Nephron progenitor cell (in vitro differentiated cells): ENCODE data around the gene PRKCA.

Experiments used
- DNase-seq: peaks from one replicate; pipeline ENCODE4 v3.0.0; 2021
- H3K27ac Mint-ChIP-seq: 2 replicates; pipeline ENCODE4 v1.8.0; 2021; ENCODE audit warnings: mild to moderate bottlenecking, moderate library complexity, mixed read lengths
- H3K27me3 Mint-ChIP-seq: 2 replicates; pipeline ENCODE4 v1.8.0; 2021; ENCODE audit warnings: mild to moderate bottlenecking, low read depth, mixed read lengths; ENCODE audit not compliant: poor library complexity
- H3K36me3 Mint-ChIP-seq: 2 replicates; pipeline ENCODE4 v1.8.0; 2021; ENCODE audit warnings: low read depth, mixed read lengths
- H3K4me1 Mint-ChIP-seq: 2 replicates; pipeline ENCODE4 v1.8.0; 2021; ENCODE audit warnings: mixed read lengths
- H3K4me3 Mint-ChIP-seq: 2 replicates; pipeline ENCODE4 v1.8.0; 2021; ENCODE audit warnings: mild to moderate bottlenecking, moderate library complexity, mixed read lengths
- H3K9me3 Mint-ChIP-seq: 2 replicates; pipeline ENCODE4 v1.8.0; 2021; ENCODE audit warnings: mild to moderate bottlenecking, moderate library complexity, mixed read lengths
- TF ChIP-seq, protein P1 (sequence below): fragments of 200-600 bp; sonication (generic); IDR thresholded peaks from 2 replicates; pipeline ENCODE4 v1.5.0; 2021; ENCODE audit warnings: antibody characterized with exemption

PRKCA gene

DNA sequence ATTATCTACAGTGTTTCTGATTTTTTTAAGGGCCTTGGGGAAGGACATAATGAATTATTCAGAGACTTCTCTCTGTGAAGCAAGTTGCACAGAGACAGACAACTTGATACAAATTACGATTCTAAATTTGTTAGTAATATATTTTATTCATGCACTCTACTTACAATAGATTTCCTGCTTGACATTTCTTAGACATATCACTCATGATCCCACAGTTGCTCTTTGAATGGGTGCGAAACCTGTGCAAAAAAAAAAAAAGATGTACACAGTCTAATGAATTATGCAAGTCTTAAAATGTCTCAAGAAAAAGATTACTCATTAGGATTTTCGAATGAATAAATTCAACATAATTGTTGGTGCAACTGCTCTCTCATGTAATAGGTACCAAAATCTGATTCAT, 254.8 kb downstream of the PRKCA start:
- no peaks in the 10 kb centered on the region for H3K4me1 Mint-ChIP-seq
- no peak for DNase-seq

DNA sequence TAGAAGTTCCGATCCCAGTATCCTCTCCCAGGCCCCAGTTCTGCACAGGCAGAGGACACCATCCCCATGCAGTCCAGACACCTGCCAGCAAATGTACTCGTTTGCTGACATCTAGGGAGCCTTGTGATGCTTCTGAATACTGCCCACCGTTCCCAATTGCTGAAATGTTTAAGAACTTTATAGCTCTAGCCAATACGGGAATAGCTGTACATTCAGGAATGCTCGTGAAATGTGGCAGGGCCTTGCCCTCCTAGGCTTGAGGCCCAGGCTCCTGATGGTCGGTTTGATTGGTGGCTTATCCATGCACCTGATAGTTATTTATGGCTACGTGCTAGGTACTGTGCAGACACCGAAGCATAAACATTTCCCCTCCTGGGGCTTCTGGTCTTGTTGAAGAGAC, 255.5 kb downstream of the PRKCA start:
- TF ChIP-seq, protein P1, sequence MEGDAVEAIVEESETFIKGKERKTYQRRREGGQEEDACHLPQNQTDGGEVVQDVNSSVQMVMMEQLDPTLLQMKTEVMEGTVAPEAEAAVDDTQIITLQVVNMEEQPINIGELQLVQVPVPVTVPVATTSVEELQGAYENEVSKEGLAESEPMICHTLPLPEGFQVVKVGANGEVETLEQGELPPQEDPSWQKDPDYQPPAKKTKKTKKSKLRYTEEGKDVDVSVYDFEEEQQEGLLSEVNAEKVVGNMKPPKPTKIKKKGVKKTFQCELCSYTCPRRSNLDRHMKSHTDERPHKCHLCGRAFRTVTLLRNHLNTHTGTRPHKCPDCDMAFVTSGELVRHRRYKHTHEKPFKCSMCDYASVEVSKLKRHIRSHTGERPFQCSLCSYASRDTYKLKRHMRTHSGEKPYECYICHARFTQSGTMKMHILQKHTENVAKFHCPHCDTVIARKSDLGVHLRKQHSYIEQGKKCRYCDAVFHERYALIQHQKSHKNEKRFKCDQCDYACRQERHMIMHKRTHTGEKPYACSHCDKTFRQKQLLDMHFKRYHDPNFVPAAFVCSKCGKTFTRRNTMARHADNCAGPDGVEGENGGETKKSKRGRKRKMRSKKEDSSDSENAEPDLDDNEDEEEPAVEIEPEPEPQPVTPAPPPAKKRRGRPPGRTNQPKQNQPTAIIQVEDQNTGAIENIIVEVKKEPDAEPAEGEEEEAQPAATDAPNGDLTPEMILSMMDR = no peak
- Mint-ChIP-seq H3K4me1 (no peaks in the 10 kb centered on the region), H3K27ac (no peak overlapping the region), H3K9me3 (peaks cover 19% of the 10 kb centered on the region), H3K27me3 (peaks cover 11% of the 10 kb centered on the region), H3K4me3 (no peak overlapping the region), H3K36me3 (peaks cover 19% of the 10 kb centered on the region)
- DNase-seq = no peak

More for the DNA sequence above, 254.8 kb downstream of the PRKCA start:
- TF ChIP-seq, protein P1 = no peak
- Mint-ChIP-seq H3K4me3 (no peak overlapping the region), H3K36me3 (peaks cover 23% of the 10 kb centered on the region), H3K27ac (no peak overlapping the region), H3K27me3 (peaks cover 11% of the 10 kb centered on the region), H3K9me3 (peaks cover 19% of the 10 kb centered on the region)

DNA sequence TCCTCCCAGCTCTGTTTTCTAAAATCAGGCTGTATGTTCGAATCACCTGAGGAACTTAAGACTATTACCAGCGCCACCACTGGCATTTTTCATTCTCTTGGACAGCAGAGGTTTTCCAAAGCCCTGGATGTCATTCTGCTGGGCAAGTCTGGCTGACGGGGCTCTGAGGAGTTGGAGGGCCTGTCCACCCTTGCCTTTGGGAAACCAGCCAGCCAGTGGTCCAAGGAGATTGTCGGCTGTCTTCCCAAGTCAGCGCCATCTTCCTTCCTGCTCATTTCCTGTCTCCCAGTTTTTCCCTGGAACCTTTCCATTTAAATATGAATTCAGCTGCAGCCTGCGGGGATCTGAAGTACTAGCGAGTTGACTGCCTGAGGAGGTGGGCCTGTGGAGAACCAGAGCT, 258.3 kb downstream of the PRKCA start:
- H3K36me3 Mint-ChIP-seq = peaks cover 10% of the 10 kb centered on the region
- peaks cover 8% of the 10 kb centered on the region for H3K4me1 Mint-ChIP-seq
- H3K9me3 Mint-ChIP-seq = peaks cover 11% of the 10 kb centered on the region
- no peak for DNase-seq
- H3K27ac Mint-ChIP-seq = no peak overlapping the region
- TF ChIP-seq, protein P1 = no peak
- no peak overlapping the region for H3K4me3 Mint-ChIP-seq
- H3K27me3 Mint-ChIP-seq = peaks cover 8% of the 10 kb centered on the region

DNA sequence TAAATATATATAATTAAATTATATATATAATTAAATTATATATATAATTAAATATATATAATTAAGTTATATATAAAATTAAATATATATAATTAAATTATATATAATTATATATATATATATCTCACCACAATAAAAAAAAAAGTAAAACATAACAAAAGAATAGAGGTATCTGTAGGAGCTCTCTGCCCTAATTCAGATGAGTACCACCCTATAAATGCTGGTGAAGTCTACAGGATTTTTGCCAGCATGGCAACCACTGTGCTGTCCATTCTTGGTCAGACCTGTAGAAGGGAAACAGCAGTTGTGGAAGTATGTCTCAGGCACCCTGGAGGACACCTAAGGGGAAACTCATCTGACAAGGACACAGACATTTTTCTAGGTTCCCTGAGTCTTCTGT, 259.7 kb downstream of the PRKCA start:
- TF ChIP-seq, protein P1 = no peak
- peaks cover 11% of the 10 kb centered on the region for H3K4me1 Mint-ChIP-seq
- no peak overlapping the region for H3K4me3 Mint-ChIP-seq
- no peak for DNase-seq
- H3K9me3 Mint-ChIP-seq = peaks cover 11% of the 10 kb centered on the region
- H3K36me3 Mint-ChIP-seq = peaks cover 10% of the 10 kb centered on the region
- no peak overlapping the region for H3K27ac Mint-ChIP-seq
- H3K27me3 Mint-ChIP-seq = peaks cover 8% of the 10 kb centered on the region

DNA sequence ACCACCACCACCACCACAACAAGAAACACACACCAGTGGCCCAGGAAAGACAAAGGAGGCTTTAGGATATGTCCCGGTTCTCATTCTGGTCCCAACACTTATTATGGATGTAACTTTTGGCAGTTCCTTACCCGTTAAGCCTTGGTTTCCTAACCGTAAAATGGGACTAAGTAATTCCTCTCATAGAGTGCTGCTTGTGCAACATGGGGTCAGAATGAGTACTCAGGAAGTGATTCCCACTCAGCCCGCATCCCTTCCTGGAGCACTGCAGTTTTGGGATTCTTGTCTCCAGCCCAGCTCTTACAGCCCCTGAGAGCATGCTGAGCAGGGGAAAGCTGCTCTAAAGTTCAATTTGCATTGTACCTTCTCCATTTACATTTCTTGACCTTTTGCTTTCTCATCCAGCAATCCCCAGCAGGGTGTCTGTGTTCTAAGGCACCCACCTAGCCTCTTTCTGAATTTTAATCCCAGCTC, 262.6 kb downstream of the PRKCA start:
- Mint-ChIP-seq H3K27ac (peak overlapping the region; percentile 54), H3K36me3 (peaks cover 8% of the 10 kb centered on the region), H3K4me3 (no peak overlapping the region), H3K9me3 (peaks cover 17% of the 10 kb centered on the region), H3K4me1 (peaks cover 11% of the 10 kb centered on the region), H3K27me3 (peaks cover 6% of the 10 kb centered on the region)
- DNase-seq = no peak
- TF ChIP-seq, protein P1 = no peak
